HG03342 (cell line): ENCODE results near the gene TRPC3.

Experiments used
- ATAC-seq: cut with Tn5 transposase; IDR thresholded peaks from one replicate; pipeline ENCODE4 v1.9.1; 2021; ENCODE audit warnings: mild to moderate bottlenecking, moderate library complexity; ENCODE audit not compliant: unreplicated experiment

The TRPC3 gene

DNA sequence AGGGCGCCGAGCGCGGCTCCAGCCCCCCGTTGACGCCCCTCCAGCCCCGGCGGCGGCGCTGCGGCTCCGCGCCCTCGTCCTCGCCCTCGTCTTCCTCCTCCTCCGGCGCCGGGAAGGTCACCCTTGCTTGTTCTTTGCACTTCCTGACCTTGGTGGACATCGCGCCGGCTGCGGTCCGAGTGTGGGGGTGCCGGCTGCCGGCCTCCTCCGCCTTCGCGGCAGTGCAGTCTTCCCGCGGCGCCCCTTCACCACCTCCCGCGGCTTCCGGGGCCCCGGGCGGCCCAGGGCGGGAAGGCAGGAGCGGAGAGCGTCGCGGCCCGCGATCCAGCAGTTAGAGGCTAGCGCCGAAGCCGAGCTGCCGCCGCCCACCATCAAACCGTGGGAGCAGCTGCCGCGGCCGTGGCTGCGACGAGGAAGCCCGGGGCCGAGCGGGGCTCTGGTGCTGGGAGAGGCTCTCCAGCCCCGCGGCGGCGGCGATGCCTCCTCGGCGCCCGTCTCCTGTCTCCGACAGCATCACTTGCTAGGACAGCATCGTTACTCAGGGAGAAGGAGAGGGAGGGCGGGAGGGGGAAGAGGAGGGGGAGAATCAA is at the start of gene TRPC3:
TRPC3 (minus strand) TSS at position 540 of the 590 bp plus-strand sequence; CDS start at position 160, 380 bp downstream.
- ATAC-seq = peak; percentile 35

DNA sequence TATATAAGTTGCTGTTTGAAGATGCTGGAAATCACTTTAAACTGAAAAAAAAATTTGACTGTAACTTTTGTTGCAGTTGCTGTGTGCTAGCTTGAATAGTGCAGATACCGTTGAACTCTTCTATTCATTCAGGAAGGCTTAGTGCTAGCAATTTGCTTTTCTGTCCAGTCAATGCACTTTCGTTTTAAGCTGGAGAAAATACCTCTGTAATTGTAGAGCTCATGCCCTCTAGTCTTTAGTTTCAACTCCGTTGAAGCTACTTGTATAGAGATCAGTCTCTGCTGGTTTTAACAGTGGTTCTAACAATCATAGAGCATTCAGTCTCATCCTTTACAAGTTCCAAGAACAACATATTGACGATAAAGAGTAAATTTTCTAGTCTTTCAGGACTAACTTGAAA is 49.0 kb upstream of the TRPC3 start:
- no peak for ATAC-seq

DNA sequence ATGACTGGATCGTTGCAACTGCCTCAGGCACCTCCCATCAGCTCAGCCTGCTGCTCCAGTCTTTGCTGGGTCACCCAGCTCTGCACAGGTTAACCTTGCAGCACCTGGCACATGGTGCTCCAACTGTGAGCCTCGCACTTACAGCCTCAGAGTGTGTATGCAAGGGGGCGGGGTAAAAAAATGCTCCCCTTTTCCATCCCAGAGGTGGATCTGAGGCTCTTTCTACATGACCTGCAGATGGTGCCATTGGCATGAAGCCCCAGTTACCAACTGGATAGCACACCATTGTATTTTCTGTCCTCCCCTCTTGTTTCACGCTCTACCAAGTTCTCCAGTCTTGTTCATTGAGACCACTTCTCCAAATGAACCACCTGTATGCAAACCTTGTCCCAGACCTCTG is 46.2 kb upstream of the TRPC3 start:
- ATAC-seq = no peak

DNA sequence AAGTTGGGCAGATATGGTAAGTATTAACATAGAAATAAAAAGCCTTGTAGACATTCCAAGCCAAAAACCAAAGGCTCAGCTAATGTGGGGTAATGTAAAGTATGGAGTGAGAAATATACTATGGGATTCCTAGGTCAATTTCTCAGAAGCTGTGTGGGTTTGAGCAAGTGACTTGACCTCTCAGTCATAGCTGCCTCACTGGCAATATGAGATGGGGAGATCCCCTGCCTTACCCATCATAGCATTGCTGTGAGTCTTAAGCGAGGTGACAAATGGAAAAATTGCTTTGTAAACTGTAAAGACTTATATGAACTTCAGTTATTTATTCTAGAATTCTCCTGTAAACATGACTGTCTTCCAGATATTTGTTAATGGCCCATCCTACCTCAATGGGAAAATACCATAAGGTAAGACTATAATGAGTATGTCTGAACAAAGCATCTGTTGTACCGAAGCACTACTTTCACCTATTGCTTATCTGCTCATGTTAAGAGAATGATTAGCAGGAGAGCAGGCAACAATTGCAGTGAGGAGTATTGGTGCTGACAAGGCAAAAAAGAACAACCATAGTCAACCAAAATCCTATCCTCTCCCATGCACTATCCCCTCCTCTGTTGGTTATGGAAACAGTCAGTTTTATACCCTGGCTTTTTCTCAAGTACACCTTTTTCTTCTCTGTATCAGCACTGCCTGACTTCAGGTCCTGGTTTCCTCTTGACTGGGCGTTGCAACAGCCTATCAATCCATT is 44.1 kb upstream of the TRPC3 start:
- ATAC-seq = no peak

DNA sequence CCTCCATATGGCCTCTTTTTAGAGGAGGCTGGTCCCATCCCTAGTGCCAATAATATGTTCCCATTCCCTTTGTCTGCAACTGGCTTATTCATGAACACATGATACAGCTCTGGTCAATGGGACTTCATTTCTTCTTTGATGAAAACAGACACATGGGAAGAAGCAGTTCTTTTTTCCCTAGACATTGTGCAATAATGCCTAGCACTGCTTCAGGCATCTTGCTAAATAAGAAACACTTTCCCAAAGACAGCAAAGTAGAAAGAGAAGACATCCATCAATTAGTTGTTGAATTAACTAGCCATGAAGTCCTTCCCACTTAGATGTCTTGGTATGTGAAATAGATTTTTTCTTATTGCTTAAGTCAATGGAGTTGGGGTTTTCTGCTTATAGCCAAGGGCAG is 40.1 kb upstream of the TRPC3 start:
- no peak for ATAC-seq

DNA sequence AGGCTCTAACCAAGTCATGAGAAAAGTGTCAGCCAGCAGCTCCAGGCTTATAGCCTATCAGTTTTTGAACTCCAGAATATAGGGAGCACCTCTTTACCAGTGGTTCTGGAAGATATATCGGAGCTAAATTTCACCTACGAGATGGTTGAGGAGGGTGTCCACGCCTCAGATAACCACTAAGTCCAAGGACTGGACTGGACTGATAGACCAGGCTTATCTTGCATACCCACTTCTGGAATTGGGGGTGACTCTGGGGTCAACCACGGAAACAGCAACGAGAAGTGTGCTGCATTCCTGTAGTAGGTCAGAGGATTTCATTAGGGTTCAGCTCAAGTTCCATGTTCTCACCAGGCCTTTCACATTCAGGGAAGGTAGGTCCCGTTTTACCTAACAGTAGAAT is 38.6 kb upstream of the TRPC3 start:
- no peak for ATAC-seq

DNA sequence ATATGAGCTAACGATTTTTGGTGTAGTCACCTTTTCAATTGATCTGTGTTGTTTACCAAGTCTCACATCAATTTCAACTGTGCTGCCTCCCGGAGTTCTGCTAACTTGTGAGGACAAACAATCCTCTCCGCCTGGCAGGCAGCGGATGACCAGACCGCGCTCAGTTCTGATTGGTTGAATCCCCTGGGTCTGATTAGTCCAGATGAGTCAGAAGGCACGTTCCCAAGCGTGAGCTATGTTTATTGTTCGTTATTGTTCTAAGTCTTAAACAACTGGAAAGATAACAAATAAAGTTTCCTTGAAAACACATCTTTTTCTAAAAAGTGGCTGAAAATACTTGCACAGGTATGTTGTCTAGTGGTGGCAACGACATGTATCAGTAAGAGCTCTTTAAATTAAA is 37.9 kb upstream of the TRPC3 start:
- ATAC-seq = no peak

DNA sequence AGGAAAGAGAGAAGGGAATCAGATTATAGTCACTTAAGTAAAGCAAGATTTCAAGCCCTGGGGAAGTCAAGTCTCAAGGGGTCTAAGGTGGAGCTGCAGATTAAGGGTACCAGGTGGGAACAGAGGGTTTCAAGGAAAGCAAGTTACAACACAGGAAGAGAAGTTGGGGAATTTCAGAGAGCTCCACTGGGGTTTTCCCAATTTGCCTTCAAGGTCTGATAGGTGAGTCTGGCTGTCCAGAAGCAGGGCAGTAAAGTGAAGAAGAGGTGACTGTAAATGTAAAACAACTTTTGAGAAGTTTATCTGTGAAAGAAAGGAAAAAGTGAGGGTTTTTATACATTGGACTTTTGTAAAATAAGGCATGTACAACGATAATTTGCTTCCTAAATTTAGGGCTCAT is 37.1 kb upstream of the TRPC3 start:
- ATAC-seq = no peak

DNA sequence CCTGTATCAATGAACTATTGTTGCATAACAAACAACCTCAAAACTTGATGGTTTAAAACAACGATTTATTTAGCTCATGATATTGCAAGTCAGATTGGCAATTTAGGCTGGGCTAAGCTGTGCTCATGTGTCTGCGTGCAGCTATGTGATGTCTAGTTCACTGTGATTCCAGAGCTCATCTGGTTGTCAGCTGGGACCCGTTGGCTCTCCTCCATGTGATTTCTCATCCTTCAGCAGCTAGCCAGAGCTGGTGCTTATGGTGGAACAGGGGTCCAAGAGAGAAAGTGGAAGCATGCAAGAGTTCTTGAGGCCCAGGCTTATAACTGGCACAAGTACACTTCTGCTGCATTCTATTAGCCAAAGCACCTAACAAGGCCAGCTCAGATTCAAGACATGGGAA is 28.8 kb upstream of the TRPC3 start:
- no peak for ATAC-seq

DNA sequence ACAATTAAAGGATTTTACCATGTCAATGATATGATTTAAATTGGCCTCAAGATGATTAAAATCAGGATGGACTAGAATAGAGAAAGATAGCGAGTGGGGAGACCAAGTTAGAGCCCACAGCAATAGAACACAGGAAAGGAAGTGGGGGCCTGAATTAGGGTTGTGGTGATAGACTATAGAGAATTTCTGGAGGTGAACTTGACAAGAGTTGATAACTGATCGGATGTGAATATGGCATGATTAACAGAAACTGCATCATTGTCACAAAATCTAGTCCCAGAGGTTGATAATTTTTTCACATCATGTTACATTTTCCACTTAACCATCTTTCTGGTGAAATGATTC is 26.3 kb upstream of the TRPC3 start:
- peak; percentile 46 for ATAC-seq

DNA sequence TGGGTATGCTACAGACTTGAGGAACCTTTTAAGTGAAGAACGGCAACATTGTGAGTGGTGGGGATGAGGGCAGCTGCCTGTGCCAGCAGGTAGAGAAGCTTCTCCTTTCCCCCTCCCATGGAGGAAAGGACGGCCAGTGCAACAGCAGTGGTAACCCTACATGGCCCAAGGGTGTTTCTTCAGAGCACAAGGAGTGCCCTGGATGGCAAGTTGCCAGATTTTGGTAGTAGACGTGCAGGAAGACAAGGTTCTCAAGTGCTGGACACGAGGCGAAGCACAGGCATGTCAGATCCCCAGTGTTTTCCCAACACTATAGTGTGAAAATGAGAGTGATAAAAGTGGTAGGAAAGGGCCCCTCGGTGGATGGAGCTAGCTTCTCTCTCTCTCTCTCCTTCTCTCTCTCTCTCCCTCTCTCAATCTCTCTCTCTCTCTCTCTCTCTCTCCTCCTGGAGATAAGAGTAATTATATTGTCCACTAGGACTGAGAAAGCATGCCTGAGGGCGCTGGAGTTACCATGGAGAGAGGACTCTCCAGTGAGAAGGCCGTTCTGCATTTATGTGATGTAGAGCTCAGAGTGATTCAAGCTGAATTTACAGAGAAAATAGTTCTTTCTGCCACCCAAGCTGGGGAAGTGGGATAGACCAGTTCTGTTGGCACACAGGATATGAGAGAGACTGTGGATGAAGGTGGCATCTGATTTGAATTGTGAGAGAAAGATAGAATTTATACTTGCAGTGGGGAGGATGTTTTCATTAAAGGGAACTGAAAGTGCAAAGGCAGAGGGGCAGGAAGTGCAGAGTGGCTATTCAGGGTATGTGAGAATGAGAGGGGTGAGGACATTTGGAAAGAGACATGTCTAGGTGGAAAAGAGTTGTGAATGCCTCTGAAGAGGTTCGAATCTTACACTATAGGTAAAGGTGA is 25.7 kb upstream of the TRPC3 start:
- peak; percentile 99 for ATAC-seq

DNA sequence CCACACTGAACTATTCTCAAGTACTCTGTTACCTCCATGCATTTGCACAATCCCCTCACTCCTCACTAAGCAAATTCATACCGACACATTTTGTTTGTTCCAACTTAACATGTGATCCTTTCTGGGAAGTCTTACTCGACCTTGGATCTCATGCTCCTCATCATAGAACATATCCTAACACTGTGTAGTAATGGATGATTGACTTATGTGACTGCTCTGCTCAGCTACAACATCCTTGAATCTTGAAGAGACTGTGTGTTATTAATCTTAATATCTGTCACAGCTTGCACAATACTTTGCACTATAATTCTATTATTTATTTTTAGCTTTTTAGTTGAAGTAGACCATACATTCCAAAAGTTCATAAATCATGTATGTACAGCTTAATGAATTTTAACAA is 23.9 kb upstream of the TRPC3 start:
- ATAC-seq = no peak

DNA sequence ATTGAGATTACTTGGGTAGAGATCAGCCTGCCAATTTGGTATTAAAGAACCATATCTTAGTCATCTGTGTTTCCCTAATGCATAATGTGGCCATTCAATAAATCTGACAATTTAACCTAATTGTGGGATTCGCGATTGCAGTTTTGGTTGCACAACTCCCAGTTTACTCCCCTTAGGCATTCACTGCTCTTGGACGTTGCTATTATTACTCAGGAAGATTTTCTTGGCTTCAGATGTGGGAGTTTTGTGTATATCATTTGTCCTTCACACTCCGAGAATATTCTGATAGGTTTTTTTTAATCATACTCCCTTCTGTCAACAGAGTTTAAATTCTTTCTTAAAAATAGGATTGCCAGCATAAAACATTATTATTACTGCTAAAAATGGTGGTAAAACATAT is 22.0 kb upstream of the TRPC3 start:
- ATAC-seq = no peak

DNA sequence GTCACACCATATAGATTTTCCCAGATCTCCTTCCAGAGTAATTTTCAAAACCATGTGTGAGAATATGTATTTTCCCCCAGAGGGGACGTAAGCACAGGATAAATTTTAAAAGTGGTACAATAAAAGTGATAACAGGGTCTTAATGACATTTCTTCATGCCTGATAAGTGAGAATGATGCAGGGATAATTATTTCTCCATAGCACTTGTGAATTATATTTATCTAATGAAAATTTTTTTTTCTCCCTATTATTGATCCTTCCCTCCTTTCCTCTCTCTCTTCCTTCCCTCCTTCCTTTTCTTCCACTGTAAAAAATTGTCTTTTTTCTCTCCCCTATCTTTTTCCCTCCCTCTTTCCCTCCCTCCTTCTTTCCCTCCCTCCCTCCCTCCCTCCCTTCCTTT is 17.0 kb upstream of the TRPC3 start:
- no peak for ATAC-seq

DNA sequence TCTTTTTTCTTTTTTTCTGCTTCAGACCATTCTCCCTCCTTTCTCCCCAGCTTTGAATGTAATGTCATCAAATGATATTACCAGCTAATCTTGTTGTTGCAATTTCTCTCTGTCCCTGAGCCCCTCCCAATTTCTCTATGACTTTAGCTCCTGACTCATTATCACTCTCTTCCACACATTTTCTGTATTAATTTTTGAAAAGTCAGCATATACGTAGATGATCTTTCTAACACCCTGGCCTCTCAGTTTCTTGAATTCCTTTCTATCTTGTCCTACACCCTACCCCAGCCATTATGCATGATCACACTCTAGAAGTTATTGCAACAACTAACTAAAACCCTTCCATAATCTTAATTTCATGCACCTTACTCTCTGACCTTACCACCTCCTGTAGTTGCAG is 13.1 kb upstream of the TRPC3 start:
- ATAC-seq = no peak

DNA sequence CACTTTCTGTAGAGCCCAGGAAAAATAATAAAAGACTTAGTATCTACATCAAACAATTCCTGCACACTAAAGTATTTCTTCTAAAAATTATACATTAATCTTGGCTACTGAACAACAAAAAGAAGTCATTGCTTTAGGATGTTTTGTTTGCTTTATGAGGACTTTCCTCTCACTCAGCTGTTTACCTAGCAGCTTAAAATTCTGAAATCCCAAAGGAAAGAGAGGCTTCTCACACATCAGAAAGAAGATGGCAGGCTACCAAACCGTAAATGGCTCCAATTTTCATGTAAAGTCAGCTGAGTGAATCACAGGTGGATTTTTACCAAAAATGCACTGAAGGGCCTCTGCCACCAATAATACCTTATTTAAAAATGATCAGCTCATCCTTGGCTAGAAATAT is 9.0 kb upstream of the TRPC3 start:
- ATAC-seq = no peak

DNA sequence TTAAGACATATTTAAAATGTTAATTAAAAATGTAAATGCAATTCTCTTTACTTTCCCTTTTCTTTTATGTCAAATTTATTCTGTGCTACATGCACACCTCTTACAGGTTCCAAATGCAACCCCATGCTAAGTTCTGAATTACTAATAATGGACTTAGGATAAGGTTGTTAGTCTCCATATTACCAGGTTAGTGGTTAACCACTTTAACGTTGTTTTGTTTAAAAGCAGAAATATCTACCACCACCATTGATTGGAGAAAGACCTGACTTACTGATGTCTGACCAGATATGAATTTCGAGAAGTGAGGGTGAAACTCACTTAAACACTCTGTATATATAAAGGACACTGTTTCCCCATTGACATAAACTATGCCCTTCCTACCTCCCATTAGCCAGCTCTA is 6.9 kb upstream of the TRPC3 start:
- no peak for ATAC-seq

DNA sequence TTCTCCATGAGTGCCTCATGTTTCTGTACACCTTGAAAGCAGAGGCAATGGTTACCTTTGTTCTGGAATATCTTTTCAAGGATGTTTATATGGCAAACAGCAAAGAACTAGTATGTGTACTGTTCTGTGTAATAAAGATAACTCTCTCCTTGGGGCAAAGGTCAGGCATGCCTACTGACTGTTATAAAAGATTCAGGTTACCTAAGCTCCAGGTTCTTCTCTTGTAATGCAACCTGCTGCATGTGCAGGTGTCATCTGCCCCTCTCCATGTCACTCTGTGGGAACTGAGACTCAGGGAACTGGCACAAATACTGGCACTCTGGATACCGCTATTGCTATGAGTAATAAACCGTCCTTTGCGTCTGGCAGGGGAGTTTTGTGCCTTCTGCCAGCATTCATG is 5.4 kb upstream of the TRPC3 start:
- no peak for ATAC-seq

DNA sequence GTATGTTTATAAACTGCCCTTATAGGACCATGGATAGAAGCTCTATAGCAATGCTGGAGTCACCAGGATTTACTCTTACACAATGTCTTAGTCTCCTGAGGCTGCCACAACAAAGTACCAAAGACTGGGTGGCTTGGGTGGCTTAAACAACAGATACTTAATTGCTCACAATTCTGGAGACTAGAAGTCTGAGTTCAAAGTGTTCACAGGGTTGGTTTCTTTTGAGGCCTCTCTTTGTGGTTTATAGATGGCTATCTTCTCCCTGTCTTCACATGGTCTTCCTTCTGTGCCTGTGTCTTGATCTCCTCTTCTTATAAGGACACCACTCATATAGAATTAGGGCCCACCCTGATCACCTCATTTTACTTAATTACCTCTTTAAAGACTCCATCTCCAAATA is 2.0 kb upstream of the TRPC3 start:
- no peak for ATAC-seq

DNA sequence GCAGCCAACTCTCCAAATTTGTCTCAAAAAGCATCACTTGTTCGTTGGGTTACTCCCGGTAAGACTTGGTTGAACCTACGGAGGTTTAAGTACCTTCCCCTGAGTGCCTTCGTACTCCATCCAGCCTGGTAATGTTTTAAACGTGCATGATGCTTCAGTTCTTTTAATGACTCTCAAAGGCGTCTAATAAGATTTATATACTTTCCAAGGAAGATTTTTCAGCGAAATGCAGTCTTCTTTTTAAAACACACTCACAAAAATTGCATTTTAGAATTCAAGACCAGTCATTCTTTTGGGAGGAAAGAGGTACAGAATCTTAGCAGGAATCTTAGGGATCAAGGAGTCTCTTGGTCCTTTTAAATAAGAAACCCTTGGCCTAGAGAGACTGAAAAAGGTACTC is 430 bp upstream of the TRPC3 start:
- no peak for ATAC-seq

DNA sequence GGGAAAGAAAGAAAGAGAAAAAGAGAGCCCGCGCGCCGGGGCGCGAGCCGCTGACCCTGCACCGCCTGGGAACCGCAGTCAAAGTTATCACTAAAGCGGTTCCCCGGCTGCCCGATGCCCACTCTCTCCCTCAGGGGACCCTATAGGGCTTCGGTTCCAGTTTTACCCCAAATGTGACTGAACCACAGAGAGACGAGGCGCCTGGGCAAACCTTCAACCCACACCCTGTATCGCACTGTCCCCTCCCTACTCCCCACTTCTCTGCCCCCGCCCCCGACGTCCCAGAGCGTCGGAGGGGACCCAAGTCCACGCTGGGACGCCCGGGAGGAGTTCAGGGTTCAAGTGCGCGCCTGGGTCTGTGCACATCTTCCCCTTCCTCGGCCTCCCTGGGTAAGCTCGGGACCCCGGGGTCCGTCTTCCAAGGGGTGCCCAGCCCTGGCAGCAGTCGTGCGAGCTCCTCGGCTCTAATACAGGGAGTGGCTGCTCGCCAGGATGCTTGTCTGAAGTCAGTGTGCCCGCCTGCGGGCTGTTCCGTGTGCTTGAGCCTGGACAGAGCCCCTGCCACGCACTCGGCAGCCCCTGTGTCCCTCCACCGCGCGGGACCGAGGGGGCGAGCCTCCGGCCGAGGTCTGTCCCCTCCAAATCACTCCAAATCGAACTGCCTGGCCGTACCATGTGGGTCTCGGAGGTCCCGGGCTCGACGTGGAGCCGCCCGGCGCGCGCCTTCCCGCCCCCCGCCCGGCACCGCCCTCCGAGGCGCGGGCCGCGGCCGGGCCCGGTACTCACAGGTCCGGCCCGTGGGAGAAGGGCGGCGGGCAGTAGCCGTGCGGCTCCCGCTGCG is 960 bp downstream of the TRPC3 start:
- ATAC-seq = peak; percentile 27
